ENCODE measurements around the gene LSM11.
"Not testable (repeated sequence)": the region's sequence is repeated elsewhere in the genome, so short reads cannot be mapped to it uniquely, and the experiment has no call there.

The LSM11 gene

GRCh38 chr5:157743163-157744050, at the start of gene LSM11:
Gene LSM11 (plus strand): TSS chr5:157743712. CDS start chr5:157743751, 39 bp downstream.
- peak; percentile 90 for DNase-seq

- not testable (repeated sequence) for DNase-seq
These were observed 49.7 kb upstream of the LSM11 start for GRCh38 chr5:157693816-157694215.

GRCh38 chr5:157696154-157696553, 47.4 kb upstream of the LSM11 start:
- DNase-seq = not testable (repeated sequence)

- DNase-seq = not testable (repeated sequence)
These were observed 44.8 kb upstream of the LSM11 start for GRCh38 chr5:157698674-157699073.

GRCh38 chr5:157703736-157704135, 39.8 kb upstream of the LSM11 start:
- no peak for DNase-seq

GRCh38 chr5:157708866-157709265, 34.6 kb upstream of the LSM11 start:
- DNase-seq = no peak

GRCh38 chr5:157709346-157709745, 34.2 kb upstream of the LSM11 start:
- no peak for DNase-seq

- DNase-seq = no peak
These were observed 33.1 kb upstream of the LSM11 start for GRCh38 chr5:157710431-157710830.

GRCh38 chr5:157710882-157711281, 32.6 kb upstream of the LSM11 start:
- DNase-seq = no peak

- no peak for DNase-seq
These were observed 29.5 kb upstream of the LSM11 start for GRCh38 chr5:157713830-157714595.

- DNase-seq = no peak
These were observed 29.0 kb upstream of the LSM11 start for GRCh38 chr5:157714596-157714864.

GRCh38 chr5:157718519-157718918, 25.0 kb upstream of the LSM11 start:
- DNase-seq = peak; percentile 65

GRCh38 chr5:157719245-157719644, 24.3 kb upstream of the LSM11 start:
- no peak for DNase-seq

GRCh38 chr5:157721159-157721558, 22.4 kb upstream of the LSM11 start:
- no peak for DNase-seq

GRCh38 chr5:157722895-157723294, 20.6 kb upstream of the LSM11 start:
- not testable (repeated sequence) for DNase-seq

GRCh38 chr5:157726607-157727006, 16.9 kb upstream of the LSM11 start:
- DNase-seq = not testable (repeated sequence)

GRCh38 chr5:157727858-157728257, 15.7 kb upstream of the LSM11 start:
- not testable (repeated sequence) for DNase-seq

- DNase-seq = no peak
These were observed 13.7 kb upstream of the LSM11 start for GRCh38 chr5:157729858-157730257.

- DNase-seq = no peak
These were observed 12.6 kb upstream of the LSM11 start for GRCh38 chr5:157730900-157731271.

- peak; percentile 98 for DNase-seq
These were observed 12.0 kb upstream of the LSM11 start, which contains the start of gene THG1L for GRCh38 chr5:157731272-157732129. Gene THG1L (plus strand): TSS chr5:157731420. CDS start chr5:157731441, 21 bp downstream.

GRCh38 chr5:157732130-157732514, 11.4 kb upstream of the LSM11 start:
- DNase-seq = no peak

- DNase-seq = no peak
These were observed 10.8 kb upstream of the LSM11 start for GRCh38 chr5:157732596-157733262.

GRCh38 chr5:157734436-157734835, 9.1 kb upstream of the LSM11 start:
- DNase-seq = no peak

Data from CD4-positive, alpha-beta T cell treated with Interleukin-21 for 1 hour (primary cell).